Natural killer cell treated with Interleukin-12 subunit alpha and Interleukin-12 subunit beta and Interleukin-15 and Interleukin-18, amount 100 ng/mL, for 72 hours (primary cell): Measurements from ENCODE around the gene MAP2K7. TPM values are rescaled to one million over a fixed set of nuclear protein-coding genes. Genes with fewer than 3 reads are reported as not detected.
"Not testable (repeated sequence)": the region's sequence is repeated elsewhere in the genome, so short reads cannot be mapped to it uniquely, and the experiment has no call there.

Experiments used
- ATAC-seq, 2 donors: fragments of 150-1000 bp; cut with Tn5 transposase in 1 of 2; sonication (Bioruptor Pico), chemical (Tn5 transposase) in 1 of 2; 2 replicates each; pipeline ENCODE4 v1.10.0; 2021
- DNase-seq: peaks from one replicate; pipeline ENCODE4 v3.0.0; 2022; ENCODE audit warnings: low spot score
- H3K27ac Mint-ChIP-seq, 2 donors: 1 replicate in 1 of 2; 2 replicates in 1 of 2; pipeline ENCODE4 v1.8.0; 2022; ENCODE audit warnings: mixed read lengths in 2 of 2, mild to moderate bottlenecking in 1 of 2, moderate library complexity in 1 of 2
- H3K27me3 Mint-ChIP-seq, 2 donors: 1 replicate in 1 of 2; 2 replicates in 1 of 2; pipeline ENCODE4 v1.8.0; 2022; ENCODE audit warnings: mixed read lengths in 2 of 2
- H3K36me3 Mint-ChIP-seq: one replicate; pipeline ENCODE4 v1.8.0; 2022; ENCODE audit warnings: mixed read lengths
- H3K4me1 Mint-ChIP-seq, 2 donors: 1 replicate in 1 of 2; 2 replicates in 1 of 2; pipeline ENCODE4 v1.8.0; 2022; ENCODE audit warnings: low read depth in 2 of 2, mixed read lengths in 2 of 2, mild to moderate bottlenecking in 1 of 2
- H3K4me3 Mint-ChIP-seq: one replicate; pipeline ENCODE4 v1.8.0; 2022; ENCODE audit warnings: mixed read lengths
- H3K9me3 Mint-ChIP-seq: 2 replicates; pipeline ENCODE4 v1.8.0; 2022; ENCODE audit warnings: mixed read lengths
- total RNA-seq, 2 donors: library from RNA; stranded (reverse); gene quantifications; one replicate each; pipeline ENCODE4 v1.2.3, GENCODE V29; 2022

MAP2K7 gene
- total RNA-seq, 2 donors from 2014 or later: 45.2 to 47.1 TPM

- DNase-seq: no peak
- no peak for ATAC-seq
- Mint-ChIP-seq H3K4me1 (peaks cover 0 to 12% of the 10 kb centered on the region in 2 donors), H3K4me3 (no peak overlapping the region), H3K36me3 (no peaks in the 10 kb centered on the region), H3K27me3 (no peaks in the 10 kb centered on the region), H3K27ac (no peak overlapping the region), H3K9me3 (no peaks in the 10 kb centered on the region)
Measured at GRCh38 chr19:7927605-7928333, 24.1 kb downstream of the MAP2K7 start.

- DNase-seq (no peak), ATAC-seq (no peak)
- H3K27ac Mint-ChIP-seq: no peak overlapping the region
- H3K9me3 Mint-ChIP-seq: no peaks in the 10 kb centered on the region
- no peaks in the 10 kb centered on the region for H3K27me3 Mint-ChIP-seq
- no peak overlapping the region for H3K4me3 Mint-ChIP-seq
- H3K36me3 Mint-ChIP-seq: no peaks in the 10 kb centered on the region
- peaks cover 0 to 12% of the 10 kb centered on the region in 2 donors for H3K4me1 Mint-ChIP-seq
Measured at GRCh38 chr19:7928334-7928706, 24.6 kb downstream of the MAP2K7 start.

- peak; percentile 11 to 32 for ATAC-seq
- Mint-ChIP-seq H3K27ac (no peak overlapping the region), H3K27me3 (no peaks in the 10 kb centered on the region), H3K9me3 (no peaks in the 10 kb centered on the region), H3K4me3 (no peak overlapping the region), H3K36me3 (no peaks in the 10 kb centered on the region), H3K4me1 (peaks cover 0 to 12% of the 10 kb centered on the region in 2 donors)
- DNase-seq: no peak
Measured at GRCh38 chr19:7928741-7929701, 25.3 kb downstream of the MAP2K7 start.

GRCh38 chr19:7930030-7930429, 26.4 kb downstream of the MAP2K7 start:
- H3K9me3 Mint-ChIP-seq, H3K4me3 Mint-ChIP-seq, H3K36me3 Mint-ChIP-seq, H3K27me3 Mint-ChIP-seq, H3K27ac Mint-ChIP-seq, DNase-seq, ATAC-seq: not testable (repeated sequence)
- H3K4me1 Mint-ChIP-seq: peaks cover 0 to 10% of the 10 kb centered on the region in 2 donors

- Mint-ChIP-seq H3K27me3 (no peaks in the 10 kb centered on the region), H3K4me3 (no peak overlapping the region), H3K27ac (no peak overlapping the region), H3K36me3 (no peaks in the 10 kb centered on the region), H3K9me3 (no peaks in the 10 kb centered on the region), H3K4me1 (peaks cover 0 to 10% of the 10 kb centered on the region in 2 donors)
- ATAC-seq (no peak), DNase-seq (no peak)
Measured at GRCh38 chr19:7930765-7931164, 27.1 kb downstream of the MAP2K7 start.

- H3K27ac Mint-ChIP-seq: no peak overlapping the region
- H3K4me1 Mint-ChIP-seq: peaks cover 0 to 7% of the 10 kb centered on the region in 2 donors
- no peaks in the 10 kb centered on the region for H3K9me3 Mint-ChIP-seq
- no peak overlapping the region for H3K4me3 Mint-ChIP-seq
- no peaks in the 10 kb centered on the region for H3K27me3 Mint-ChIP-seq
- ATAC-seq: no peak
- DNase-seq: no peak
- no peaks in the 10 kb centered on the region for H3K36me3 Mint-ChIP-seq
Measured at GRCh38 chr19:7931221-7932061, 27.8 kb downstream of the MAP2K7 start.

- Mint-ChIP-seq H3K9me3 (no peaks in the 10 kb centered on the region), H3K27me3 (no peaks in the 10 kb centered on the region), H3K27ac (no peak overlapping the region), H3K36me3 (no peaks in the 10 kb centered on the region), H3K4me1 (peaks cover 0 to 5% of the 10 kb centered on the region in 2 donors), H3K4me3 (no peak overlapping the region)
- DNase-seq (no peak), ATAC-seq (no peak)
Measured at GRCh38 chr19:7932276-7932929, 28.7 kb downstream of the MAP2K7 start.

GRCh38 chr19:7932930-7933300, 29.2 kb downstream of the MAP2K7 start:
- H3K4me3 Mint-ChIP-seq: no peak overlapping the region
- peaks cover 0 to 5% of the 10 kb centered on the region in 2 donors for H3K4me1 Mint-ChIP-seq
- ATAC-seq (no peak), DNase-seq (no peak)
- H3K36me3 Mint-ChIP-seq: no peaks in the 10 kb centered on the region
- H3K27me3 Mint-ChIP-seq: no peaks in the 10 kb centered on the region
- H3K27ac Mint-ChIP-seq: no peak overlapping the region
- H3K9me3 Mint-ChIP-seq: no peaks in the 10 kb centered on the region

- DNase-seq: no peak
- H3K27me3 Mint-ChIP-seq: no peaks in the 10 kb centered on the region
- no peak overlapping the region for H3K4me3 Mint-ChIP-seq
- no peaks in the 10 kb centered on the region for H3K36me3 Mint-ChIP-seq
- no peak overlapping the region for H3K27ac Mint-ChIP-seq
- ATAC-seq: no peak
- peaks cover 0 to 5% of the 10 kb centered on the region in 2 donors for H3K4me1 Mint-ChIP-seq
- no peaks in the 10 kb centered on the region for H3K9me3 Mint-ChIP-seq
Measured at GRCh38 chr19:7933411-7933810, 29.7 kb downstream of the MAP2K7 start.

GRCh38 chr19:7933828-7934725, 30.4 kb downstream of the MAP2K7 start:
- ATAC-seq: no peak
- DNase-seq: no peak
- Mint-ChIP-seq H3K4me3 (no peak overlapping the region), H3K9me3 (no peaks in the 10 kb centered on the region), H3K4me1 (peaks cover 0 to 2% of the 10 kb centered on the region in 2 donors), H3K27me3 (no peaks in the 10 kb centered on the region), H3K36me3 (peaks cover 6% of the 10 kb centered on the region), H3K27ac (no peak overlapping the region)

- ATAC-seq: no peak
- no peak overlapping the region for H3K4me3 Mint-ChIP-seq
- no peaks in the 10 kb centered on the region for H3K9me3 Mint-ChIP-seq
- H3K36me3 Mint-ChIP-seq: peaks cover 6% of the 10 kb centered on the region
- no peak overlapping the region for H3K27ac Mint-ChIP-seq
- no peaks in the 10 kb centered on the region for H3K4me1 Mint-ChIP-seq
- no peaks in the 10 kb centered on the region for H3K27me3 Mint-ChIP-seq
- no peak for DNase-seq
Measured at GRCh38 chr19:7934766-7935165, 31.1 kb downstream of the MAP2K7 start.

GRCh38 chr19:7940841-7941240, 37.2 kb downstream of the MAP2K7 start:
- Mint-ChIP-seq H3K27me3 (no peaks in the 10 kb centered on the region), H3K4me1 (peaks cover 23 to 25% of the 10 kb centered on the region in 2 donors), H3K36me3 (peaks cover 6% of the 10 kb centered on the region), H3K4me3 (peak overlapping the region; percentile 59), H3K9me3 (no peaks in the 10 kb centered on the region), H3K27ac (peak overlapping the region in 1 of 2 donors; percentile 28)
- DNase-seq: no peak
- no peak for ATAC-seq
